H1 (cell line): Measurements from ENCODE around the gene CRYM. TPM values are rescaled to one million over a fixed set of nuclear protein-coding genes. Genes with fewer than 3 reads are reported as not detected.

Source experiments
- polyA plus RNA-seq, 7 experiments: library from polyadenylated mRNA; depleted of rRNA in 3 of 7; stranded (reverse) in 5 of 7; unstranded in 2 of 7; fragments of >200 nt in 5 of 7; fragments of 200-250 nt in 2 of 7; gene quantifications; 1 replicate in 5 of 7; 2 replicates in 1 of 7; 4 replicates in 1 of 7; pipeline versions ENCODE4 v1.2.1 to v1.2.3, GENCODE V29; 2011 to 2013; ENCODE audit warnings: missing spikeins in 2 of 7, mixed read lengths in 2 of 7
- total RNA-seq: library from RNA; stranded (reverse); fragmentation: NEBNext Ultra II Directional; extraction: Animal tissue kit (Norgen Biotek cat#: 25700); gene quantifications from 2 replicates; pipeline ENCODE4 v1.2.1, GENCODE V29; 2021

CRYM gene
- total and polyA plus RNA-seq, 2 of the 8 experiments (the other 6 are each of a cell fraction or from before 2014, with no cell fraction given), result 12.9 to 40.4 TPM

Other genes starting within 250 kb of the CRYM start
- 0.71 and 0.78 TPM in 2 replicates for gene DNAH3, start 127.4 kb downstream of the CRYM start, total RNA-seq
- gene DNAH3, start 127.4 kb downstream of the CRYM start, polyA plus RNA-seq (2011; rRNA removed), result 0.57 and 0.67 TPM in 2 replicates
- gene LDAF1, start 119.6 kb downstream of the CRYM start, total RNA-seq, result 29.1 and 32.4 TPM in 2 replicates
- gene LDAF1, start 119.6 kb downstream of the CRYM start, polyA plus RNA-seq (2011; rRNA removed), result 26.1 and 34.2 TPM in 2 replicates
- not detected in 2 replicates for gene ZP2, start 66.7 kb downstream of the CRYM start, total RNA-seq
- not detected in 2 replicates for gene ZP2, start 66.7 kb downstream of the CRYM start, polyA plus RNA-seq (2011; rRNA removed)
- gene ANKS4B, start 44.6 kb downstream of the CRYM start, total RNA-seq, result 0.13 and 0.15 TPM in 2 replicates
- gene ANKS4B, start 44.6 kb downstream of the CRYM start, polyA plus RNA-seq (2011; rRNA removed), result 0.05 and 0.06 TPM in 2 replicates